Cardiac muscle cell (in vitro differentiated cells and primary cell): ENCODE results near the gene MYBBP1A. TPM values are rescaled to one million over a fixed set of nuclear protein-coding genes. Genes with fewer than 3 reads are reported as not detected.
"Not testable (repeated sequence)": the region's sequence is repeated elsewhere in the genome, so short reads cannot be mapped to it uniquely, and the experiment has no call there.

ENCODE experiments used
- DNase-seq, 2 donors: peaks; one replicate each; pipeline versions ENCODE4 v3.0.0 to v3.0.0-alpha.2; 2010 to 2017; ENCODE audit warnings: low read depth in 1 of 2, low spot score in 1 of 2
- H3K27ac ChIP-seq: fragments of 200-600 bp; sonication (generic); 2 replicates; pipeline ENCODE4 v1.5.1; 2016
- H3K27me3 ChIP-seq: fragments of 200-600 bp; sonication (generic); 2 replicates; pipeline ENCODE4 v1.6.0; 2016; ENCODE audit warnings: control low read depth
- H3K36me3 ChIP-seq: fragments of 200-600 bp; sonication (generic); 2 replicates; pipeline ENCODE4 v1.5.1; 2016; ENCODE audit warnings: control low read depth
- H3K4me1 ChIP-seq: fragments of 200-600 bp; sonication (generic); 2 replicates; pipeline ENCODE4 v1.8.1; 2017; ENCODE audit warnings: low read depth, mild to moderate bottlenecking, mixed run types
- H3K4me3 ChIP-seq: fragments of 200-600 bp; sonication (generic); 2 replicates; pipeline ENCODE4 v1.5.1; 2016; ENCODE audit warnings: mild to moderate bottlenecking
- H3K9me3 ChIP-seq: fragments of 200-600 bp; sonication (generic); 2 replicates; pipeline ENCODE4 v1.5.1; 2017; ENCODE audit warnings: low read depth, mild to moderate bottlenecking, control low read depth
- CTCF ChIP-seq: IDR thresholded peaks from 2 replicates; pipeline ENCODE4 v1.5.1; 2012; ENCODE audit warnings: low read depth, mild to moderate bottlenecking, low read length
- polyA plus RNA-seq: library from polyadenylated mRNA; unstranded; fragments of >200 nt; fragmentation: Nextera tagmentation; extraction: Ambion mirVana; gene quantifications from 2 replicates; pipeline ENCODE4 v1.2.1, GENCODE V29; 2016
- total RNA-seq: library from RNA; depleted of rRNA; stranded (reverse); fragments of >200 nt; gene quantifications from 2 replicates; pipeline ENCODE4 v1.2.3, GENCODE V29; 2016

Gene MYBBP1A
- total and polyA plus RNA-seq, 2 experiments from 2014 or later = 51.5 to 57.1 TPM

DNA sequence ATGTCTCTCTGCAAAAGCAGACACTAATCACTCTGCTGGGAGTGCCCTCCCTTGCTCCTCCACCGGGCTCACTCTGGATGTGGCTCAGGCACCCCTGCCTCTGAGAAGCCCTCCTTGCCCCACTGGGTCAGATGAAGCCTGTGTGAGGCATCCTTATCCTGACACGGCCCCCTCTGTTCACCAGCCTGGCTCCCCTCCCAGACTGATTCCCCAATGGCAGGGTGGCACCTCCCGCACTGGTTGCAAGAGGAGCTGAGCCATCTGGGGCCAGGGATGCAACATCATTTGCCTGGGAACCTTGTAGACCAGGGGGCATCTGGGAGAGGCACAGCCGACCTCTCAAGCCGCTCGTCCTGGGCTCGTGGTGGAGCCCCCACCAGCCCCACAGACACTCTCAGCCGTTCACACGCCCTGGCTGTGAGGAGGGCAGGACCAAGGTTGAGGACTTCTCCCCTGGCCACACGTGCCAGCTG, 35.8 kb upstream of the MYBBP1A start:
- peaks cover 53% of the 10 kb centered on the region for H3K4me1 ChIP-seq
- TF ChIP-seq CTCF = no peak

GRCh38 chr17:4590042-4590441, 34.9 kb upstream of the MYBBP1A start:
- DNase-seq = peak in 1 of 2 donors; percentile 39
- not testable (repeated sequence) for H3K36me3 ChIP-seq, H3K9me3 ChIP-seq, H3K27me3 ChIP-seq, H3K4me3 ChIP-seq
- Histone ChIP-seq H3K27ac (peak overlapping the region; percentile 18), H3K4me1 (peaks cover 58% of the 10 kb centered on the region)

More for the DNA sequence above, 35.8 kb upstream of the MYBBP1A start:
- no peaks in the 10 kb centered on the region for H3K9me3 ChIP-seq
- no peaks in the 10 kb centered on the region for H3K27me3 ChIP-seq
- DNase-seq = no peak
- peaks cover 6% of the 10 kb centered on the region for H3K36me3 ChIP-seq
- peak overlapping the region; percentile 39 for H3K27ac ChIP-seq
- H3K4me3 ChIP-seq = no peak overlapping the region

DNA sequence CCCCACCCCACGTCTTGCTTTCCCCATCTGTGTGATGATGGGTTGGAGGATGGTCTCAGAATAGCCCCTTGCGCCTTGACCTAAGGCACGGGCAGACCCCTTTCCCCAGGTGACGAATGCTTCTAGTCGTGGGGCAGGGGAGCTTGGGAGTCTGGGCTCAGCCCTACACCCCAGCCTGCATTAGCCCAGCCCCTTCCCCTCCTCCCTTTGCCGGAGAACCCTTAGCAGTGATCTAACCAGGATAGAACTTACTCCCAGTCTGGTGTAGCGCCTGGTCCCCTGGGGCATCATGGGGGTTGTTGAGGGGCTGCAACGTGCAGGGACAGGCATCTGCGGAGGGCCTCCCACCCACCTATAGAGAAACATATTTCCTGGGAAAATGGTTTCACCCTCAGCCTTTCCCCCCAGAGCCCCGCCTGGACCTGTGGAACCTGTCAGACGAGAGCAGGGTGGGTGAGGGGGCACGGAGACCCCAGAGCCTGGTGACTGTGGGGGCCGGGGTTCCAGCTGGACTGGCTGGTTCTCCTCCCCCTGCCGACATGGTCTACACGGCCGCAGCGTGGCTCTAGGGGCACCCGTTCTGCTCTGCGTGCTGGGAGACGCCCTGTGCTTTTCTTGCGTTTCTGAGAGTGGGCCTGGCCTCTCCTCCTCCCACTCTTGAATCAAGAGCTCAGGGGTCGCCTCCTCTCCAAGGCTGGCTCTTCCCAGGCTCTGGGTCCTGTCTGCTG, 33.9 kb upstream of the MYBBP1A start:
- Histone ChIP-seq H3K4me3 (peak overlapping the region; percentile 8), H3K36me3 (peaks cover 6% of the 10 kb centered on the region), H3K4me1 (peaks cover 58% of the 10 kb centered on the region), H3K9me3 (no peaks in the 10 kb centered on the region), H3K27me3 (no peaks in the 10 kb centered on the region), H3K27ac (peak overlapping the region; percentile 96)
- TF ChIP-seq CTCF = no peak
- DNase-seq = no peak

- Histone ChIP-seq H3K27ac (peak overlapping the region; percentile 96), H3K4me3 (peak overlapping the region; percentile 8), H3K36me3 (peaks cover under 1% of the 10 kb centered on the region), H3K9me3 (no peaks in the 10 kb centered on the region), H3K4me1 (peaks cover 61% of the 10 kb centered on the region), H3K27me3 (no peaks in the 10 kb centered on the region)
- TF ChIP-seq CTCF = no peak
- DNase-seq = no peak
Measured at GRCh38 chr17:4588391-4588790, 33.2 kb upstream of the MYBBP1A start.

GRCh38 chr17:4587803-4588202, 32.6 kb upstream of the MYBBP1A start:
- Histone ChIP-seq H3K4me3 (peak overlapping the region; percentile 8), H3K36me3 (no peaks in the 10 kb centered on the region), H3K4me1 (peaks cover 67% of the 10 kb centered on the region), H3K9me3 (no peaks in the 10 kb centered on the region), H3K27me3 (no peaks in the 10 kb centered on the region), H3K27ac (peak overlapping the region; percentile 96)
- no peak for TF ChIP-seq CTCF
- DNase-seq = peak; percentile 66 to 91

DNA sequence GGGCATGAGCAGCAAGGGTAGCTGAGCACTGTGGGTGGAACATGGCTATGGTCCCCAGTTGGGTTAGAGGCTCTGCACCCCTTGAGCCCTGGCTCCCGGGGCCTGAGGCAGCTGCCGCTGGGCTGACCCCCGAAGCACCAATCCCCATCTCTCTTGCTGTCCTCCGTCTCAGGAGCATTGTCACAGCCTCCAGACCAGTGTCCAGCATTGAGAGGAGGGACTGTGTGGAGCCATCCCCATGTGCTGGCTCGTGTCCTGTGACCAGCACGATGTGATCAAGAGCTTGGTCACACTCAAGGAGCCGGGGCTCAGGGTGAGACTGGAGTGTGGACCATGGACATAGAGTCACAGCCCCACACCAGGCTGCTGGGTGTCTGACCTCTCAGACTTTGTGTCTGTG, 32.0 kb upstream of the MYBBP1A start:
- Histone ChIP-seq H3K36me3 (no peaks in the 10 kb centered on the region), H3K4me1 (peaks cover 73% of the 10 kb centered on the region), H3K27ac (peak overlapping the region; percentile 96), H3K4me3 (peak overlapping the region; percentile 94), H3K9me3 (no peaks in the 10 kb centered on the region), H3K27me3 (no peaks in the 10 kb centered on the region)
- DNase-seq = no peak
- TF ChIP-seq CTCF = no peak
